ENCODE measurements around the gene TCHP.
"Not testable (repeated sequence)": the region's sequence is repeated elsewhere in the genome, so short reads cannot be mapped to it uniquely, and the experiment has no call there.

Gene TCHP

DNA sequence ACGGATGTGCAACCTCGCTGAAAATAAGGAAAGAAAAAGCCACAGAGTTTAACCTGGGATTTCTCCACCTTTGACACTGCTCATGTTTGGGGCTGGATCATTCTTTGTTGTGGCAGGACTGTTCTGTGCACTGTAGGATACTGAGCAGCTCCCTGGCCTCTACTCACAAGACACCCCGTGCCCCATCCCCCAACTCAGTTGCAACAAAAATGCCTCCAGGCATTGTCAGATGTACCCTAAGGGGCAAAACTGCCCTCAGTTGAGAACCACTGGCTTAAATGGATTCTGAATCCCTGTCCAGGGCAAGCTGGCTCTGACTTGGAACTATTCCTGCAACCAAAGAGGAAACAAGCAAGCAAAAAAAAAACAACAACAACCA lies 21.8 kb upstream of the TCHP start:
- DNase-seq (ENCODE audit: low read depth), result no peak
- no peak overlapping the region for H3K4me3 ChIP-seq (ENCODE audit: low read depth, low read length)

DNA sequence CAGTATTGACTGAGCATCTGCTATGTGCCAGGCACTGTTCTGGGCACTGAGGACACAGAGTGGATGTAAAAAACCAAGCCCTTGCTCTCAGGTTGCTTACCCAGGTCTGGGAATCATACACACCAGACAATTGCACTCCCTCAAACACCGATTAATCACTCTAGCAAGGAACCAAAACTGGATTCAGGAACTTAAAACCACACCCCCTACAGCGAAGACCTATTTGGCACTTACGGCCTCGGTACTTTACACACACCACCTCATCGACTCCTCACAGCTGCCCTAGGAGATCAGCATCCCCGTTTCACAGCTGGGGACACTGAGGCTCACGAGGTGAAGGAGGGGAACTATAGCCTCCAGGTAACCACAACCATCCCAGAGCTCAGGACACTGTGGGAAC lies 21.3 kb upstream of the TCHP start:
- no peak for DNase-seq (ENCODE audit: low read depth)
- H3K4me3 ChIP-seq (ENCODE audit: low read depth, low read length), result peak overlapping the region; percentile 60

GRCh38 chr12:109879351-109880042 lies 20.6 kb upstream of the TCHP start:
- peak overlapping the region; percentile 60 for H3K4me3 ChIP-seq (ENCODE audit: low read depth, low read length)
- no peak for DNase-seq (ENCODE audit: low read depth)

- DNase-seq (ENCODE audit: low read depth), result no peak
- peak within 1 kb of the TSS; percentile 60 for H3K4me3 ChIP-seq (ENCODE audit: low read depth, low read length)
Measured at GRCh38 chr12:109880043-109880931, 19.8 kb upstream of the TCHP start, which contains the start of gene GLTP. Gene GLTP, minus strand, starts transcription at chr12:109880541. Its CDS starts 167 bp downstream, at chr12:109880374.

DNA sequence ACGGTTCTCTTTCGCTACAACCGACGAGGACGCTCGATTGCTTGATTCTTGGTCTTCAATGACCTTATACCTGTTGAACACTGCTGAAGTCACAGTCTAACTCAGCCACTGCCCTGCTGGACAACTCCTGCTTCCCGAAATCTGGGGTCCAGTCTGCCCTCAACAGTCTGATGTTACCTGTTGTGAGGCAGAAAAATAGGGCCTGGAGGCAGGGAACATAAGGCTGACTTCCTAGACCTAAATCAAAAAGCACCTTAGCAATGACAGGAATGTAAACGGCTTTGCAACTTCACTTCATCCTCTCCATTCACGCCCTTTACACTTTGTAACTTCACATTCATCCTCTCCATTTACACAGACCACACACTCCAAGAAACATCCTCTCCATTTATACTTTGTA lies 19.1 kb upstream of the TCHP start:
- H3K4me3 ChIP-seq (ENCODE audit: low read depth, low read length), result peak overlapping the region; percentile 60
- DNase-seq (ENCODE audit: low read depth), result no peak

DNA sequence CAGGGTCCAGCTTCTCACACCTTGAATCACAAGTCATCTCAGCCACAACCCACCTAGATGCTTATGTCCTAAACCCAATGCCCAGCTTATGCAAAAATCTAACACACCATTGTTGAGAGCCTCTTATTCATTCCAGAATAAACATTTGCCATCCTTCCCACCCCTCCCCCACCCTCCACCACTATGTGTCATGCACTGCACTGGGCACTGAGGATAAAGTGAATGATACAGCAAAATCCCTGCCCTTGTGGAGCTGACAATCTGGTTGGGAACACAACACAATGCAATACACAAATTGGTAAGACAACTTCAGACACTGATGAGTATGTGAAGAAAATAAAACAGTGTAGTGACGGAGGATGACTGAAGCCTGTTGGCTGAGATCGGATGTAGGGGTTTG lies 18.3 kb upstream of the TCHP start:
- DNase-seq (ENCODE audit: low read depth), result no peak

GRCh38 chr12:109883461-109883860 lies 16.6 kb upstream of the TCHP start:
- H3K4me3 ChIP-seq (ENCODE audit: low read depth, low read length), result no peak overlapping the region
- no peak for DNase-seq (ENCODE audit: low read depth)

More for the DNA sequence above, 18.3 kb upstream of the TCHP start:
- H3K4me3 ChIP-seq (ENCODE audit: low read depth, low read length), result no peak overlapping the region

DNA sequence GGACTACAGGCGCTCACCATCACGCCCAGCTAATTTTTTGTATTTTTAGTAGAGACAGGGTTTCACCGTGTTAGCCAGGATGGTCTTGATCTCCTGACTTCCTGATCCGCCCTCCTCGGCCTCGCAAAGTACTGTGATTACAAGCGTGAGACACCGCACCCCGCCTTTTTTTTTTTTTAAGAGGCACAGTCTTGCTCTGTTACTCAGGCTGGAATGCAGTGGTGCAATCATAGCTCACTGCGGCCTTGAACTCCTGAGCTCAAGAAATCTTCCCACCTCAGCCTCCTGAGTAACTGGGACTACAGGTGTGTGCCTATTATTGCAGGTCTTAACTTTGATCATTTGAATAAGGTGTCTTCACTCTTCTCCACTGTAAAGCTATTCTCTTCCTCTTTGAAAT lies 14.5 kb upstream of the TCHP start:
- no peak for DNase-seq (ENCODE audit: low read depth)
- no peak overlapping the region for H3K4me3 ChIP-seq (ENCODE audit: low read depth, low read length)

DNA sequence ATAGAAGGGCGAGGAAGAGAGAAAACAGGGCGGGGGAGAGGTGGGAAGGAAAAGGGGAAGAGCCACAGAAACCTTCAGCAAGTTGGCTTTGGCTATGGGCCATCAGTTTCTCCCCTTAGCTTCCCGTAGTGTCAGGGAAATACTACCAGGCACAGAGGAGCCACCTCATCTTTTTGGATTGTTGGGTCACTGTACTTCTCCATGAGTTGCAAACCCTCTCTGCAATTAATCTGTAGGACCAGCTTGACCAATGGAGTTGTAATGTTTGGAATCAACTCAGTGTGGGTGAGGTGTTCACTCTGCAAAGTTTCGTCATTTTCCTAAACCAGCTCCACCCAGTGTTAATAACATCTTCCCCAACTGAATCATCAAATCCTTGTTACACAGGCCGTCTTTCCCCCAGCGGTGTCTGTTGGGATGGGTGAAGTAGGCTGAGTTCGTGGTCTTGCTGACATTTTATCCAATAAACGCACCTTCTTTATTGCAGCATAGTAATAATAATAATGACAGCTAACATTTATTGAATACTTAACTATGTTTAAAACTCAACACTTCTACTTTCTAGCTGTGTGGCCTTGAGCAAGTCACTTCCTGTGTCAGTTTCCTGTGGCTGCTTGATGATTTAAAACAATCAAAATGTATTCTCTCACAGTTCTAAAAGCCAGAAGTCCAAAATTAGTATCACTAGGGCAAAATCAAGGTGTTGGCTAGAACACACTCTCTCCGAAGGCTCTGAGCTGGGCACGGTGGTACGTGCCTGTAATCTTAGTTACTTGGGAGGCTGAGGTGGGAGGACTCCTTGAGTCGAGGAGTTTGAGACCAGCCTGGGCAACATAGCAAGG lies 11.7 kb upstream of the TCHP start:
- peak; percentile 88 for DNase-seq (ENCODE audit: low read depth)
- H3K4me3 ChIP-seq (ENCODE audit: low read depth, low read length), result no peak overlapping the region

DNA sequence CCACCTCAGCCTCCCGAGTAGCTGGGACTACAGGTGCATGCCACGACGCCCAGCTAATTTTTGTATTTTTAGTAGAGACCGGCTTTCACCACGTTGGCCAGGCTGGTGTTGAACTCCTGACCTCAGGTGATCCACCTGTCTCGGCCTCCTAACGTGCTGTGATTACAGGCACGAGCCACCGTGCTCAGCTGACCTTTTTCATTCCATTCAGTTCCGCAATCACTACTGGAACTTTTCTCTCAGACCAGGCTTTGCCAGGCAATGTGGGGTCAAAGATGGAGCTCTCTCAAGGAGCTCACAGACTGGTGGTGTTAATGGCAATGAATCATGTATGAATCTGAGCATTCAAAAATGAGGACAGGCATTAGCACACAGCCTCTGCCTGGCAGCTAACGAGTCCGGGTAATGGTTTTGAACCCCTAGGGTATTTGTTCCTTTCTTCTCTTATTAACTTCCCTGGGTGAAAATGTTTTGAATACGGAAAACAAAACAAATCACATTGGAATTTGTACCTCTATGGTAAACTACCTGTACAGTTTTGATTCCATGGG lies 9.4 kb upstream of the TCHP start:
- no peak for DNase-seq (ENCODE audit: low read depth)
- H3K4me3 ChIP-seq (ENCODE audit: low read depth, low read length), result no peak overlapping the region

DNA sequence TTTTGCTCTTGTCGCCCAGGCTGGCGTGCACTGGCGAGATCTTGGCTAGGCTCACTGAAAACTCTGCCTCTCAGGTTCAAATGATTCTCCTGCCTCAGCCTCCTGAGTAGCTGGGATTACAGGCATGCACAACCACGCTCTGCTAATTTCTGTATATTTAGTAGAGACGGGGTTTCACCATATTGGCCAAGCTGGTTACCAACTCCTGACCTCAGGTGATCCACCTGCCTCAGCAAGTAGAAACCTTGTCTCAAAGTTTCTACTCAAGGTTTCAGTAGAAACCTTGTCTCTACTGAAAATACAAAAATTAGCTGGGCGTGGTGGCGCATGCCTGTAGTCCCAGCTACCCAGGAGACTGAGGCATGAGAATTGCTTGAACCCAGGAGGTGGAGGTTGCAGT lies 8.3 kb upstream of the TCHP start:
- H3K4me3 ChIP-seq (ENCODE audit: low read depth, low read length); DNase-seq (ENCODE audit: low read depth): not testable (repeated sequence)

DNA sequence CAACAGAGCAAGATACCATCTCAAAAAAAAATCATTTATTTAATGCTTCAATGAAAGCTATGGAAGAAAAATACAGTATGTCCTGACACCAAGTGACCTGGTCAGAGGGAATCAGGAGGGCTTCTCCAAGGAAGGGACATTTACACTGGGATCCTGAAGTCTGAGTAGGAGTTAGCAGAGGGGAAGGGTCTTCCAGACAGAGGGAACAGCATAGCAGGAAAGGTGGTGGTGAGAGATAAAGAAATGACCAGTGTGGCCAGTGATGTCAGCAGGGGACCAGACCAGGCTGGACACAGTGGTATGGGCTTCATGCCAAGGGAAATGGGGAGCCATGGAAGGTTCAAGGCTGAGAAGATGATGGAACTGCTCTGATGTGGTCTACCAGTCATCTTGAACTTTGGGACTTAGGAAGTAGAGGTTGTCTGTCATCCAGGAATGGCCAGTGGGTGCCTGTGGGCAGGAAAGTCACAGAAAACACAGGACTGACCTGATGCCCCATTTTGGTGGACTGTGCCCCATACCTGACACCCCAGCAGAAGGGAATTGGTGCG lies 7.8 kb upstream of the TCHP start:
- DNase-seq (ENCODE audit: low read depth), result no peak
- H3K4me3 ChIP-seq (ENCODE audit: low read depth, low read length), result no peak overlapping the region

DNA sequence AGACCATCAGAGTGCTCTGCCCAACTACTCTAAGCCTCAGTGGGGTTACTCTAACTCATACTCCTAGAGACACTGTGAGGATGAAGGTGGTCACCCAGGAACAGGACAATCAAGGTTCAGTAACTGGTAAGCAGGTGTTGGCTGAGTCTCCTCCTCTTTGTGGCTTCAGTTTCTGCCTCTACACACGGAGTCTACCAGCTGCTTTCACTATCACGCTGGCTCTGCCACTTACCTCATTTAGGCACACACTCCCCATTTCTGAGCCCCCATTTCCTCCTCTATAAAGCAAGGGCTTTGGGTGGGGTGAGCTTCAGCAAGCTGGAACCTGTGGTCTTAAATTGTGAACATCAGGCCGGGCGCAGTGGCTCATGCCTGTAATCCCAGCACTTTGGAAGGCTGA lies 7.3 kb upstream of the TCHP start:
- no peak for DNase-seq (ENCODE audit: low read depth)
- H3K4me3 ChIP-seq (ENCODE audit: low read depth, low read length), result no peak overlapping the region

DNA sequence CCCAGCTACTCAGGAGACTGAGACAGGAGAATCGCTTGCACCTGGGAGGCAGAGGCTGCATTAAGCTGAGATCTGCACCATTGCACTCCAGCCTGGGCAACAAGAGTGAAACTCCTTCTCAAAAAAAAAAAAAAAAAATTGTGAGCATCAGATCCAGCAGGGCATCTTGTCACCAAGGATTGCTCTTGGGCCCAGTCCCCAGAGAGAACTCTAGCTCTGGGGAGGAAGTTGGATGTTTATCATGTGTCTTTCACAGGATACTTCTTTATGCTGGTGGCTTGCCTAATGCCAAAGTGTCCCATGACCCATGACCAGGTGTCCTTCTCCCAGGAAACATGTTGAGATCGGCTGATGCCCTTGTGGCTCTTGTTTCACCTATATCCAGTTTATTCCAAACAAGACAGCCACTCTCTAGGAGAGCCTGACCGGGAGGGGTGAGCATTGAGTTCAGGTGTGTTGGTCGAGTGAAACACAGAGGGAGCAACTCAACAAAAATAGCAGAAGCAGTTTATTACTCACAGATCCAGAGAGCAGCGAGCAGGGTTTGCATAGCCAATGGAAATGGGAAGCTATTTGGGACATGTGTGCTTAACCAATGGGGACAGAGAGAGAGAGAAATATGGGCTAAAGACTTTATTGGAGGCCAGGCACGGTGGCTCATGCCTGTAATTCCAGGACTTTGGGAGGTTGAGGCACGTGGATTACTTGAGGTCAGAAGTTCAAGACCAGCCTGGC lies 6.6 kb upstream of the TCHP start:
- H3K4me3 ChIP-seq (ENCODE audit: low read depth, low read length), result no peak overlapping the region
- no peak for DNase-seq (ENCODE audit: low read depth)

DNA sequence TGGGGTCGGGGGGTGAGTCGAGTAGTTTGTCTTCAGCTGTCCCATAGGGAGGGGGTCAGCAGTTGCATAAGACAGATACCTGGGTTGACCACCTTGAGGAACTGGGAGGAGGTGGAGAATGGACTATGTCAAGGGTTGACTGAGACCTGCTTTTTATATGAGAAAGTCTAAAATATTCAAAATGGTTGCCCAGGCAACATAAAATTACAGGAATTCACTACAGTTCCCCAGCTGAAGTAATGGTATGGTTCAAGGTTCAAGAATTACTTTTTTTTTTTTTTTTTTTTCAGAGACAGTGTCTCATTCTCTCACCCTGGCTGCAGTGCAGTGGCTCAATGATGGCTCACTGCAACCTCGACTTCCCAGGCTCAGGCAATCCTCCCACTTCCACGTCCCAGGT lies 5.1 kb upstream of the TCHP start:
- DNase-seq (ENCODE audit: low read depth), result no peak
- H3K4me3 ChIP-seq (ENCODE audit: low read depth, low read length), result no peak overlapping the region

DNA sequence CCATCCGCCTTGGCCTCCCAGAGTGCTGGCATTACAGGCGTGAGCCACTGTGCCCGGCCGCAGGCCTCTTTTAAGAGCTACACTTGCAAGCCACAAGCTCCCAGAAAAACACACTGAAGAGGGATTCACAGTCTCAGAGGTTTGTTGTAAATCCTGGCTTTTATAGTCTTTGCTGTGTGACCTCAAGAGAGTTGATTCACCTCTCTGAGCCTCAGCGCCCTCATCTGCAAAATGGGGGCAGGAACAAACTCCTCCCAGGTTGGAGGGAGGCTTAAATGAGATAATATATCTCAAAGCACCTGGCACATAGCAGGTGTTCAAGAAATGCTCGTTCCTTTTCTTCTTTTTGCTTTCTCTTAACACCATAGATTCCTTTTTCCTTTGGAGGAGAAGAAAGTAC lies 3.9 kb upstream of the TCHP start:
- DNase-seq (ENCODE audit: low read depth), result no peak
- H3K4me3 ChIP-seq (ENCODE audit: low read depth, low read length), result no peak overlapping the region

GRCh38 chr12:109897029-109897428 lies 3.0 kb upstream of the TCHP start:
- DNase-seq (ENCODE audit: low read depth), result no peak

GRCh38 chr12:109899345-109899744 lies 729 bp upstream of the TCHP start:
- DNase-seq (ENCODE audit: low read depth), result not testable (repeated sequence)
- peak overlapping the region; percentile 76 for H3K4me3 ChIP-seq (ENCODE audit: low read depth, low read length)

More at GRCh38 chr12:109897029-109897428, 3.0 kb upstream of the TCHP start:
- no peak overlapping the region for H3K4me3 ChIP-seq (ENCODE audit: low read depth, low read length)

Data from skeletal muscle cell (primary cell).